GM12864 (cell line): ENCODE results near the gene ALG12.

Experiments used
- DNase-seq: peaks from one replicate; pipeline ENCODE4 v3.0.0-alpha.2; 2011; ENCODE audit warnings: low read depth
- H3K4me3 ChIP-seq: 2 replicates; pipeline ENCODE4 v1.5.1; 2011; ENCODE audit warnings: mild to moderate bottlenecking, low read depth, low read length, control low read depth
- CTCF ChIP-seq: IDR thresholded peaks from 2 replicates; pipeline ENCODE4 v1.5.1; 2011; ENCODE audit warnings: low read depth, mild to moderate bottlenecking, moderate library complexity, low read length, control low read depth, inconsistent platforms; ENCODE audit errors: missing control alignments

Gene ALG12

GRCh38 chr22:49960159-49961004 lies 42.1 kb upstream of the ALG12 start, which contains the start of gene PIM3:
TSS of gene PIM3 (plus strand) at chr22:49960772. CDS start at chr22:49960948, 176 bp downstream.
- no peak for TF ChIP-seq CTCF
- H3K4me3 ChIP-seq: peak within 1 kb of the TSS; percentile 95

GRCh38 chr22:49959782-49960158 lies 41.5 kb upstream of the ALG12 start:
- no peak for DNase-seq
- no peak for TF ChIP-seq CTCF
- H3K4me3 ChIP-seq: peak overlapping the region; percentile 95

More at GRCh38 chr22:49960159-49961004, 42.1 kb upstream of the ALG12 start, which contains the start of gene PIM3:
- DNase-seq: peak; percentile 89

- peak overlapping the region; percentile 95 for H3K4me3 ChIP-seq
- no peak for DNase-seq
- TF ChIP-seq CTCF: no peak
These were observed 40.9 kb upstream of the ALG12 start for GRCh38 chr22:49958931-49959781.

GRCh38 chr22:49958366-49958921 lies 40.2 kb upstream of the ALG12 start:
- TF ChIP-seq CTCF: no peak
- no peak for DNase-seq
- no peak overlapping the region for H3K4me3 ChIP-seq

- no peak for DNase-seq
- no peak for TF ChIP-seq CTCF
- H3K4me3 ChIP-seq: no peak overlapping the region
These were observed 39.7 kb upstream of the ALG12 start for GRCh38 chr22:49957826-49958365.

- no peak for DNase-seq
- H3K4me3 ChIP-seq: no peak overlapping the region
- no peak for TF ChIP-seq CTCF
These were observed 38.9 kb upstream of the ALG12 start for GRCh38 chr22:49956914-49957825.
